Epithelial cell of esophagus (primary cell): Measurements from ENCODE around the gene ZNF282.

Source experiments
- DNase-seq: peaks from one replicate; pipeline ENCODE4 v3.0.0; 2010; ENCODE audit warnings: low read depth
- H3K4me3 ChIP-seq: 2 replicates; pipeline ENCODE4 v1.5.1; 2011; ENCODE audit warnings: mild to moderate bottlenecking, low read length, control low read depth
- TF ChIP-seq, protein P1 (sequence below): IDR thresholded peaks from 2 replicates; pipeline ENCODE4 v1.5.1; 2011; ENCODE audit warnings: low read depth, mild to moderate bottlenecking, low read length, control low read depth, inconsistent platforms; ENCODE audit not compliant: insufficient read depth; ENCODE audit errors: missing control alignments

The ZNF282 gene

GRCh38 chr7:149179241-149179640 is 16.1 kb upstream of the ZNF282 start:
- no peak for DNase-seq
- TF ChIP-seq, protein P1, sequence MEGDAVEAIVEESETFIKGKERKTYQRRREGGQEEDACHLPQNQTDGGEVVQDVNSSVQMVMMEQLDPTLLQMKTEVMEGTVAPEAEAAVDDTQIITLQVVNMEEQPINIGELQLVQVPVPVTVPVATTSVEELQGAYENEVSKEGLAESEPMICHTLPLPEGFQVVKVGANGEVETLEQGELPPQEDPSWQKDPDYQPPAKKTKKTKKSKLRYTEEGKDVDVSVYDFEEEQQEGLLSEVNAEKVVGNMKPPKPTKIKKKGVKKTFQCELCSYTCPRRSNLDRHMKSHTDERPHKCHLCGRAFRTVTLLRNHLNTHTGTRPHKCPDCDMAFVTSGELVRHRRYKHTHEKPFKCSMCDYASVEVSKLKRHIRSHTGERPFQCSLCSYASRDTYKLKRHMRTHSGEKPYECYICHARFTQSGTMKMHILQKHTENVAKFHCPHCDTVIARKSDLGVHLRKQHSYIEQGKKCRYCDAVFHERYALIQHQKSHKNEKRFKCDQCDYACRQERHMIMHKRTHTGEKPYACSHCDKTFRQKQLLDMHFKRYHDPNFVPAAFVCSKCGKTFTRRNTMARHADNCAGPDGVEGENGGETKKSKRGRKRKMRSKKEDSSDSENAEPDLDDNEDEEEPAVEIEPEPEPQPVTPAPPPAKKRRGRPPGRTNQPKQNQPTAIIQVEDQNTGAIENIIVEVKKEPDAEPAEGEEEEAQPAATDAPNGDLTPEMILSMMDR: no peak
- H3K4me3 ChIP-seq: no peak overlapping the region

DNA sequence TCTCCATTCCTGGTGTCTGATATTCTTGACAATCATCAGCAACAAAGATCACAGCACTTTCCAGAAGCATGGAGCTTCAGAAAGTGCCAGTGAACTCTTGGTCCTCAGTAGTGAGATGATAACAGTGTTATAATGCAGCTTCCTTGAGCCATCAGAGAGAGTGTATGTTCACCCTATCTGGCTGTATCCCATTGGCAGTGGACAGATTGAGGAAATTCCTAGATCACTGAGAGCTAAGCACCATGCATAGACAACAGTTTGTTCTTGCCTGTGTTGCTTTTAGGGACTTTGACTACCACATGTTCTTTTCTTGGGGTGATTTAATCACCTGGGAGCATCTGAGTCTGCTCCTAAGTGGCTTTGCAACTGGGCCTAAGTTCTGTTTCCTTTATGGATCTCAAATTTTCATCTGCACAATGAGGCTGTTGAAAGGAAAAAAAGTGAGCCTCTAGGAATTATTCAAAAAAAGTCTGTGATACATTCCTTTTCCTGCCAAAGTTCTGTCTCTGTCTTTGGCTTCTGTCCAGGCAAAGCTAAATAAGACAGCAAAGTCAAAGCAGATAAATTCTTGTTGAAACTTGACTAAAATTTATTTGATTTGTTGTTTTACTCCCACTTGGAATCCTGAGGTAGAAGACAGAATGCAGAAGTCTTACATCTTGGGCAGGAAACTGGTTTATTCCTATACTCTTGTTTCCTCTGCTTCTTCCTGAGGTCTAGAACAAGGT is 14.5 kb upstream of the ZNF282 start:
- H3K4me3 ChIP-seq: no peak overlapping the region
- TF ChIP-seq, protein P1: no peak
- peak; percentile 64 for DNase-seq

DNA sequence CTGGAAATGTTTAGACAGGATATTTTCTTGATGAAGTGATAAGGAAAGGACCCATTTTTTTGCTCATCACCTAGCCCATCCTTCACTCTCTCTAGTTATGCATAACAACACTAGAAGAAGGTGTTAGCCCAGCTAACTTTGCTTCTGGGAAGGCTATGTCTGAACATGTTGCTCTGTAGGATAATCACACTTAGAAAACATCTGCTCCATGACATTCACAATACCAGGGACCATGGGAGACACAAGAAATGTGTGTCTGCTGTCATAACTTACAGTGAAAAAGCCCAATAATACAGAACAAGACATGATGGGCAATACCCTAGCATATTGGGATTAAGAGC is 13.9 kb upstream of the ZNF282 start:
- H3K4me3 ChIP-seq: no peak overlapping the region

DNA sequence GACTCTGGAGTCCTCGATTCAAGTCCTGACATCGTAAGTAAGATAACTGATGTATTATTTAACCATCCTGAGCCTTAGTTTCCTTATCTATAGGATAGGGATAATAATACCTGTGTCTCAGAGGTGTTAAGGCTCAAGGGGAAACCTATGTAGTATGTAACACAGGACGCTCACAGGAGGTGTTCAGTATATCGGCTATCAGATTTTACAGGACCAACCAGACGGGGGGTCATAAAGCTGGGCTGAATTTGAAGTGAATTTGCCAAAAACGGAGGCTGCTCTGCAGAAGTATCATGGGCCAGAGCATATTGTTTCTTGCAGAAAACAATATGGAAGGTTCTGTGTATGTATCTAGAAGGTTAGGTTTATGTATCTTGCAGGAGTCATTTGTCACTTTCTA is 11.1 kb upstream of the ZNF282 start:
- DNase-seq: no peak
- H3K4me3 ChIP-seq: no peak overlapping the region
- TF ChIP-seq, protein P1: no peak

More for the DNA sequence above, 13.9 kb upstream of the ZNF282 start:
- TF ChIP-seq, protein P1: no peak
- DNase-seq: peak; percentile 58

DNA sequence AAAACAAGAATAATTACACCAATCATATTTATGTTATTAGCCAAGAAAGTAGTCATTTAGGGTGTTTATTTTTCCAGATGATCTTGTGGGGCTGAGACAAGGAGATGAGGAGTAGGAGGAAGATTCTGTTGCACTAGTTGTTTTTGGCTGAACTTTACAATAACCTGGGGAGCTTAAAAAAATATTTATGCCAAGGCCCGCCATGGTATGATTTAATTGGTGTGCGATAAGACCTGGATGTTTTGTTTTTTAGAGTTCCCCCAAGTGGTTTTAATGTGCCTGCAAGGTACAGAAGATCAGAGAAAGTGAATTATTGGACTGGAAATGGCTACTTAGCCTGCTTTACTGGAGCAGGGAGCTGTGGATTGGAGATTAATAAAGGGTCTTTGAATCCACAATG is 7.1 kb upstream of the ZNF282 start:
- TF ChIP-seq, protein P1: no peak

GRCh38 chr7:149188637-149189259 is 6.6 kb upstream of the ZNF282 start:
- DNase-seq: no peak
- TF ChIP-seq, protein P1: no peak
- H3K4me3 ChIP-seq: no peak overlapping the region

More for the DNA sequence above, 7.1 kb upstream of the ZNF282 start:
- no peak for DNase-seq
- no peak overlapping the region for H3K4me3 ChIP-seq

DNA sequence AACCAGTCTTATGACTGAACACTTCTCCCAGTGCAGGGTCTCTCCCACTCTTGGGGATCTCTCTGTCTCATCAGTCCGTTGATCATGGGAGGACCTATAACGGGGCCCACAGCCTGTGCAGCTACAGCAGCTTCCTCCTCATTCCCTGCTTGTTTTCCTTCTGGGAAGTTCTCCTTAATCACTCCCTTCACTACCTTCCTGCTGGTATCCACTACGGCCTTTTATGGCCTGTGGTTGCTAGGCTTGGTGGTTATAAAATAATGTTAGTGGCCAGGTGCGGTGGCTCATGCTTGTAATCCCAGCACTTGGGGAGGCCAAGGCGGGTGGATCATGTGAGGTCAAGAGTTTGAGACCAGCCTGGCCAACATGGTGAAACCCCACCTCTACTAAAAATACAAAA is 3.5 kb upstream of the ZNF282 start:
- DNase-seq: no peak
- TF ChIP-seq, protein P1: no peak
- no peak overlapping the region for H3K4me3 ChIP-seq
